HUDEP-2 (cell line): ENCODE measurements around the gene RHOF.

Source experiments
- DNase-seq, 76 experiments: peaks; one replicate each; lab custom pipeline; 2025; ENCODE audit not compliant: unreplicated experiment in 76 of 76; lab: John Stamatoyannopoulos, UW

Gene RHOF

DNA sequence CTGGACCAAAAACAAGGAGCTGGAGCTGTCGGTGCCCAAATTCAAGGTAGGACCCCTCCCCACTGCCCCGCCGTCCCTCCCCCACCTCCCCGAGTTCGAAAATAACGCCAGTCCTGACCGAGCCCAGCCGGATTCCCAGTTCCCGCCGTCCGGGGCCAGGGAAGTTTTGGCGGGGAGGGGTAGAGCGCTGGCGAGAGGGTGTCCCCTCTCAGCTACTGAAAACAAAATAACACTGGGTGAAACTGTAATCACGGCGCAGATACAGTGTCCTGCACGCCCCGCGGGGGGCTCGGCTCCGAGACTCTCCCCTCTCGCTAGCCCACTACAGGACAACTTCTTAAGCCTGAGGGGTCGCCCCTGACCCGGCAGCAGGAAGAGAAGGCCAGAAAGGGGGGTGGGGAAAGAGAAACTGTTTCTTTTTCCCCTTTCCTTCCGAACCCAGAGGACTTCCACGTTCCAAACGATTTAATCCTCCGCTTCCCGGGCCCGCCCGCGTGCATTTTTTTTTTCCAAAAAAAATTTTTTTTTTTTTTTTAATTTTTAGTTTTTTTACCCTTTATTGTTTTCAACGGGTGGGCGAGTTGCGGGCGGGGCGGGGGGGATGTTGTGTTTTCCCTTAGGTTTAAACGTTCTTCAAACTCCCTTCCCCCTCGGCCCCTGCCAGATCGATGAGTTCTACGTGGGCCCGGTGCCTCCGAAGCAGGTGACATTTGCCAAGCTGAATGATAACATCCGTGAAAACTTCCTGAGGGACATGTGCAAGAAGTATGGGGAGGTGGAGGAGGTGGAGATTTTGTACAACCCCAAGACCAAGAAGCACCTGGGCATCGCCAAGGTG, 11.9 kb upstream of the RHOF start:
- DNase-seq, result peak in 4 of 76 experiments; percentile 10 to 46 (median 14)

DNA sequence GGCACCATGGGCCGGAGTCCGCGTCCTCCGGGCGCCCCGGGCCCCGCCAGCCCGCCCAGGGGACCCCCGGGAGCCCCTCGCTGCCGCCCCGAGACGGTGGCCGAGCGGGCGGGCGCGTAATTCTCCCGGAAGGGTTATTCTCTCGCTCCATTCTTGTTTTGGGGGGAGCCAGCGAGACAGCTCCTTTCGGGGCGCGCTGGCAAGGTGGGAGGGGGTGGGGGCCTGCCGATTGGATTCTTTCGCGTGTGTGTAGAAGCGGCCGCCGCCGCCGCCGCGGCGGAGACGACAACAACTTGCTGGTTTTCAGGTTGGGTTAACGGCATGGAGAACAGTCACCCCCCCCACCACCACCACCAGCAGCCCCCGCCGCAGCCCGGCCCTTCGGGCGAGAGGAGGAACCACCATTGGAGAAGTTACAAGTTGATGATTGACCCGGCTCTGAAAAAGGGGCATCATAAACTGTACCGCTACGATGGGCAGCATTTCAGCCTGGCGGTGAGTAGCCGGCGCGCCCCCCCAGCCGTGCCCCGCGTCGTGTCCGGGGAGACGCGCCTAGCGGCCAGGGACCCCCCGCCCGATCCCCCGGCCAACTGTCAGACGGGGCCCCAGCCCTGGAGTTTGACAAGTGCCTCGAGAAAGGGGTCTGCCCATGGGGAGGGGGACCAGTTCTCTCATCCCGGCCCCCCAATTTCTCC, 11.1 kb upstream of the RHOF start:
- DNase-seq, result peak in 15 of 76 experiments; percentile 9 to 36 (median 20)

DNA sequence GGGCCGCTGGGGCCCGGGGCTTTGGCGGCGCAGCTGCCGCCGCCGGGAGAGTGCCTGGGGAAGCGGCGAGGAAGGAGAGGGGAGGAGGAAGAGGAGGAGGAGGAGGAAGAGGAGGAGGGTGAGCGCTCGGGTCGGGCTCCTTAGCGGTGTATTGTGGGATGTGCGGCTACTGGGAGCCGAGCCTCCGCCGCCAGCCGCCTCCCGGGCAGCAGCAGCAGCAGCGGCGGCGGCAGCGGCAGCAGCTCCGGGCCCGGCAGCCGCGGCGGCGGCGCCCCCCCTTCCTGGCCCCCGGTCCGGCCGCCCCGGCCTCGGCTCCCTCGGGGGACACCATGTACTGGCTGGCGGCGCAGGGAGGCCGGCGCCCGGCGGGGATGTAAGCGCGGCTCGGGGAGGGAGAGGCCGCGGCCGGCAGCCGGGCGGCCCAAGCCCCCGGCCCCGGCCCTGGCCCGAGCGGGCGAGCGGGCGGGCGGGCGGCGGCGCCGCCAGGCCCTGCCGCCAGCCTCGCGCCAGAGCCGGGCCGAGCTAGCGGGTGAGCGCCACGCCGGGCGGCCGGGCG, 10.5 kb upstream of the RHOF start, which contains the start of gene SETD1B:
Gene SETD1B (plus strand): TSS at position 149 of the 556 bp plus-strand sequence. CDS start 729 bp downstream, outside the sequence.
- peak in 65 of 76 experiments; percentile 10 to 75 (median 45) for DNase-seq

DNA sequence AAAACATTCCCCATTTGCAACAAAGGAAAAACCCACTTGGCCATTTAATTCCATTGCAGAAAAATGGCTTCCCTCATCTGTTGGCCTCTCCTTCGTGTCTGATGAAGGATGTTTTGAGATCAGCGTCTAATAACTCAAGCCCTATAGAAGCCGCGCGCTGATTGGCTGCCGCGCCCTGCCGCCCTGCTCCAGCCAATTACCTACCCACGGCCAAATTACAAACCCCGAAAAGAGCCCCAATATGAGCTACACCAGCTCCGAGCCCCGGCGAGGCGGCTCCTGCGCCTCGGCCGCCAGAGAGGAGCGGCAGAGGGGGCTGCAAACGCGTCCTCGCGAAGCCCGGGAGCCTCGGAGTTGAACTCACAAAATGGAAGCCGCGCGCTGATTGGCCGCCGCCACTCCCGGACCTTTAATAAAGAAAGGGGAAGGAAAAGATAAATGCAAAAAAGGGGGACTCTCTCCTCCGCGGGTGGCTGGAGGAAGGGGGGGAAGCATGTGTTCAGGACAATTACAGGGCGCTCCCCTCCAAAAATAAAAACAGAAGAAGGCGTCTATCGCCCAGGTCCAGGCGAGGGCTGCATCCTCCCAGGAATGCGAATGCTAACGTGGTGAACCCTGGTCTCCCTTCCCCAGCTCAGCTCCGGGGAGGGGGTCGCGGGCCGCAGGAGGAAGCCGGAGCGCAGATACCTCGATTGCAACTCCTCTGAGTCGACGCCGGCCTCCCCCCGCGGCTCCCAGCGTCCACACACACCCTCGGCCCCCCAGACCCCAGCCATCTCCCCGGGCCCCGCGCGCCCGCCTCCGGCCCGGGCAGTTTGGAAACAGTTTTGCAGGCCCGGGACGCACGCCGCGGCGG, 9.6 kb upstream of the RHOF start:
- DNase-seq, result peak; percentile 35 to 95 (median 86)

DNA sequence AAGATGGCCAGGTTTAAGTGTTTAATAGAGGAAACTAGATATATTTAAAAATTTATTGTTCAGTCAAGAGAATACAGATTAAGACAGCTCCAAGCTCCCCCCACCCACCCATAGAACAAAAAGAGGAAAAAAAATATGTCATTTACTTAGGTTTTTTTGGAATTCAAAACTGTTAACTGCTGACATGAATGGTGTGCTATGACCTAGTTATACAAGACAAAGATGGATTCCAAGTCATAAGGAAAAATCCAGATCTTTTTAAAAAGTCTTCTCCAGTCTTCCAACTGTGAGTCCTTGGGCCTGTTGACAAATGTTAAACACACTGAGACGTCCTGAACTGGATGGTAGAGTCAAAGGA, 9.0 kb upstream of the RHOF start:
- DNase-seq, result no peak

DNA sequence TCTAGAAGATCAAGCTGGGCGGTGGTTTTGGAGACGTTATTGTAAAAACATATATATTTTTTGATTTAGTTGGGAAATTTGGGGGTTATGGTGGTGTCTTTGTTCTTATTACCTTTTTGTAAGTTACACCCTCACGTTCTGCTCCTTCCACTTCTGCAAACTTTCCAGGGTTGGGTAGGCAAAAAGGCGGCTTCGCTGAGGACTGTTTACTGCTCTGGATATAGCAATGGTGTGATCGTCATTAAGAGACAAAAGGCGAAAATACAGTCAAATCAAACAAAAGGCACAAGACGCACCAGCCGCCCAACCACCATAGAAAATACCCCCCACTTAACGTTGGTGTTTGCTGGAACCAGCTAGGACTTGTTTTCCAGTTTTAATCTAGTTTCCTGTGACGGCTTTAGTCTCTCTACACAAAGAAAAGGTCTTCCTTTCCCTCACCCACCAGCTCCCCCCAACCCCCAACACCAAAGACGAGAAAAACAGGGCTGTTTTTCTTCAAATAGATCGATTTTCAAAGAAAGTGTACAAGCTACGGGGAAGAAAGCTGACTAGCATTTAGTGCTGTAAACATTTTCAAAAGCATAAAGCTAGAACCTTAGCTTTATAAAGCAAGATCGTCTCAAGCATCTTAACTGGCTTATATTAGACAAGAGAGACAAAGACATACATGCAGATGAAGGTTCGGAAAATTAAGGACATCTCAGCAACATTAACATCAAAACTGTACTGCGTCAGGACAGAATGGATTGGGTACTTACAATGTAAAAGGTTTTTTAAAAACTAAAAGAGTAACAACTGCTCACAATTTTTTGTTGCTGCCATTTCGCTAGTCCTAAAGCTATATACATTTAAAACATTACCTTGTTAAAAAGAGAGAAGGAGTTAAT, 8.4 kb upstream of the RHOF start:
- DNase-seq, result peak in 27 of 76 experiments; percentile 13 to 77 (median 39)

DNA sequence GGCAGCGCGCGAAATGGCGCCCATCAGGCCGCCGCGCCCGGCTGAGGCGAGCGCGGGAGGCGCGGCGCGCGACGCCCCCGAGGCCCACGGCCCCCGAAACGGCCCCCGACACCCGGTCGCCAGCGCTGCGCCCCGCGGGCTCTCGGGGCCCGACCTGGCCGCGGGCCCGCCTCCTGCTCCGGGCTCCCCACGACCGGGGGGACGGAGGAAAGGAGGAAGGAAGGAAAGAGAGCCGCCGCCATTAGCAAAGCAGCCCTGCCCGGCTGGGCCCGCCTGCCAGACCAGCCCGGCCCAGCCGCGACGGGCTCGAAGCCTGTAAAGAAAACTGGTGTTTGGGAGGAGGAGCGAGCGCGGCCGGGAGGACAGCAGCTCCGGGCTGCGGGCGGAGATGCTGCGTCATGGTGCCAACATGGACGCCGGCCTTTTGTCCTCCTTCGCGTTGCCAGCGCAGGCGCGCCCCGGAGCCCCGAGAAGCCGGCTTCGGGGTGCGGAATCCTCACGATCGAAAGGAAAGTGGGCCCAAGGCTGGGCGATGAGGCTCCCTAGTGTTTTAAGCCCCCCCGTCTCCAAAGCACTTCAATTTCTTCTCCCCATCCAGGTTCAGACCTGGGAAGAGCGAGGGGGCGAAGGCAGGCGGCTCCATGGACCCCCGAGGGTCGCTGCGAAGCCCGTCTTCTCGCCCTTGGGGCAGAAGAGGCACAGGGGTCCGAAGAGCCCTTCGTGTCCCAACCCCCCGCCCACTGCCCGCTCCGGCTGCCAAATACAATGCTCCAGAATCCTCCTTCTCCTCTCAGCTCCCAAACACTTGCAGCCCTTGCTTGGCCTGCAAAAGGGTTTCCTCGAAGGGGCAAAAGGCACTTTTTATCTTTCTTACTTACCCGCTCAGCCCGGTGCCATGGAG, 7.5 kb upstream of the RHOF start:
- peak in 62 of 76 experiments; percentile 7 to 75 (median 48) for DNase-seq

DNA sequence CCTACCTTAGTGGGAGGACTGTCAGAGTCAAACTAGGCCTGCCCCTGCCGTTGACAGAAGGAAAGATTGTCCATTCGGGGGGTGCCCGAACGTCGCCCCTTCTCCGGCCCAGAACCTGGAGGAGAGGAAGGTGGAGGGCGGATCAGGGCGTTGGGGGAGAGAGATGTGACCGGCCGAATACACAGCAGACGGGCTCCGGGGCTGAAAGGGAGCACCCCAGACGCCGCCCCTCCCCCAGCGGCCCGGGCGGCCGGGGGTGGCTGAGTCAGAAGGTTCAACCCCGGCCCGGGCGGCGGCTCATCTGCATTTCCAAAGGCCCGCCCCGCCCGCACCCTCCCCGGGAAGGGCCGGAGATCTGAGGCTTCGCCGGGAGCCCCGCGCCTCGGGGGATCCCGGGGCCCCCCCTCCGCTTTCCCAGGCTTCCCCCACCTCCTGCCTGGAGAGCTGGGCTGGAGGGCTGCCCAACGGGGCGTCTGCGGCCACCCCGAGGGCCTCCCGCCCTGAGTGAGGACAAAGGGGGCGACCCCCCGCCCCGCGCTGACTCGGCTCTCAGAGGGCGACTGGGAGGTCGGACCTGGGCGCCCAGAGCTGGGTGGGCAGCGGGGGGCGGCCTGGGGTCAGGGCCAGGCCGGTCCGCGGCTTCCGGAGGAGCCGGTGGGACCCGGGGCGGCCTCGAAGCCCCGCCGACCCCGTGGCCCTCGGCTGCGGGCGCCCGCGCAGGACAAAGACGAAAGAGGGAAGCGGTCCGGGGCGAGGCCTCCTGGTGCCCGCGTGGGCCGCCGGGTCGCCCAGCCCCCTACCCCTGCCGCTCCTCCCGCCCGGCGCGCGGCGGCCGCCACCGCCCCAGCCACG, 6.6 kb upstream of the RHOF start:
- peak in 74 of 76 experiments; percentile 21 to 89 (median 74) for DNase-seq

DNA sequence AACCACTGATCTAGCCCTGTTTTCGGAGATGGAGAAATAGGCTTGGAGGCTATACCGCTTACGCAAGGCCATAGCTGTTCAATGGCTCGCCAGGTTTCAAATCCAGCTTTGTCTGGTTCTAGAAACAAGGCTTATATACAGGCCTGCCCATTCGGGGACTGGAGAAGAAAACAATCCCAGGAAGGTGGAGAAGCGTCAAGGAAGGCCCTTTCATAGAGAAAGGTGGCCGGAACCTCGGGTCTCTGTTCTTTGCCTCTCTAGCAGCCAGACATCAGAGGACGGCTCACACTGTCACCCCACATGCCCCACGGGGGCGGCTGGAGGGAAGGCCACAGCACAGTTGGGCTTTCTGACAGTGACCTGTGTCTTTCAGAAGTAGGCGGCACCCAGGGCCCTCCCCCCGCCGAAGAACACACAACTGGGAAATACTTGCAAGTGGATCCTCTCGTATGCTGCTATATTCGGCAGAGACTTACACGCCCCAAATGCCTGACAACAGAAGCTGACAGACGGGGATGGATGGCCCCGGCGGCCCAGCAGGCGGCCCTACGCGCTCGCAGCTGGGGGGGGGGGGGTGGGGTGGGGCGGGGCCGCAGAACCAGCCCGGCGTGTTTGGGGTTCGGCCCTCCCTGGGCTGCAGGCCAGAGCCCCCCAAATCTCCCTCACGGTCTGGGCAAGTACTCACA, 5.8 kb upstream of the RHOF start:
- peak in 72 of 76 experiments; percentile 19 to 83 (median 58) for DNase-seq

DNA sequence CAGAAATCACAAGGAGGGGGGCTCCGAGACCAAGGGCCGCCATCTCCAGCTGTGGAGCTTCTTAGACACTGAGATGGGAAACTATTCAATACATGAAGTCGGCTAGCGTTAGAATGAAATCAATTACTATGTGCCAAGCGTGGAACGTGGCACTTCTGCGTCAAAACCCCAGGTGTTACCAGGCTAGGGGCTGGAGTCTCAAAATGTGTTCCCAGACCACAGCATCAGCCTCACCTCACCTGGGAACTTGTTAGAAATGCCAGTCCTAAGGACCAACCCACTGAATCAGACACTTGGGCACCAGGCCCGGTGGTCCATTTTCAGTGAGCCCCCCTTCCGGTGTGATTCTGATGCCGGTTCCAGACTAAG, 5.3 kb upstream of the RHOF start:
- no peak for DNase-seq

DNA sequence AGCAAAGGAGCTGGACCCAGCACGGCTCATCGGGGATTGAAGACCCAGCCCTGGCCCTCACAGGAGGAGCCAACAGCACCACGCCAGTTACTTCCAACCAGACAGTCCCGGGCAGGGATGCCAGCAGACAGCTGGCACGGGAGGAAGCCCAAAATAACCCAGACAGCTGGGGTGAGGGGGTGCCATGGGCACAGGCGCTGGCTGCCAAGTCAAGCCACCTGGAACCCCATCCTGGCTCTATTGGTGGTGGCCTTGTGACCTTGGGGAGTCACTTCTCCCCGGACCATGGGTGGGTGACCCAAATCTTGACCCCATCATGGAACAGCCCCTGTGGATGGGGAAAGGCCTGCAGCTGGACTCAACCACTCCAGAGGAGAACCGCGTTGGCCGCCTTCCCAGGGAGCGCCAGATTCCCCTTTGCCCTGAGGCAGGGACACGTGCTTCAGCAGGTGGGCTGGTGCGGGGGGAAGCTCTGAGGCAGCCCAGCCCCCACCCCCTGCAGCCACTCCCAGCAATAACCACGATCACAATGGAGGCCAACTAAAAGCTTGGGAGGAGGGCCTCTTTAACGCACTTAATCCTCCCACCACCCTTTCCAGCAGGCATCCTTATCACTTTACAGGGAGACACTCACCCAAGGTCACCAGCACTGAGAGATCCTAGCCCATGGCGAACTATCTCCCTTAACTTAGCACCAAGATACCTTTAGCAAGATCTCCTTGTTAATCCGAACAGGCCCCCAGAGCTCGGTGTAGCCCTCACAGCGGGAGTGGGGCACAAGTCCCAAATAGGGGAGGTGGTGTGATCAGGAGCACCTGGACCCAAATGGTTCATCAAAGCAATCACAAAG, 4.7 kb upstream of the RHOF start:
- DNase-seq, result peak in 39 of 76 experiments; percentile 12 to 61 (median 33)

DNA sequence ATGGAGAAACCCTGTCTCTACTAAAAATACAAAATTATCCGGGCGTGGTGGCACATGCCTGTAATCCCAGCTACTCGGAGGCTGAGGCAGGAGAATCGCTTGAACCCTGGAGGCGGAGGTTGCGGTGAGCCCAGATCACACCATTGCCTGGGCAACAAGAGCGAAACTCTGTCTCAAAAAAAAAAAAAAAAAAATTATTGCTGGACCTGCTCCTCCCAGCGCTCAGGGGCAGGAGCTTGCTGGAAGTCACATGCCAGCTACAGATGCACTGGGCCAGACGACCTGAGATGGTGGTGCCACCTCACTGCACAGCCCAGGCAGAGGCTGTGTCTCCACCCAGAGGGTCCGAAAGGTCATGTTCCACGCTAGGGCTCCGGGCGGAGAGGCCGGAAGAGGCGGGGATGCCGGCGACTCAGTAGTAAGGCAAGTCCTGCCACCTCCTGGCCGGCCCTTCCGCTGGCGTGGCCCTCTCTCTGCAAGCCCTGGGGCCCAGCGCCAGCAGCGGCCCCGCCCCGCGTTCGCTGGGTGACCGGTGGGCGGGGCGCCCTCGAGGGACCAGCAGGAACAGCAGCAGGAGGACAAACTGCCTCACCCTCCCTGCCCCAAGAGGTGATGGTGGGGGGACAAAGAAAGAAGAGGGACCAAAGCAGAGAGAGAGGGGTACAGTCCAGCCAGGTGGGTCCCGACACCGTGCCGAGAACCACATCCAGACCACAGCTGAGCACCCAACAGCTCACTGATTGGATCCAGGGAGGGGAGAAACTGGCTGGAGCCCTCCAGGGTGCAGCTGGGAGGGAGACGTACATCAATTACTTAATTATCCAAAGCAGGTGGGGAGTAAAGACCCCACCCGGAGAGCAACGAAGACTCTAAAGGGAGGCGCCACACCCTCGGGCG, 3.6 kb upstream of the RHOF start:
- peak in 74 of 76 experiments; percentile 44 to 94 (median 76) for DNase-seq

DNA sequence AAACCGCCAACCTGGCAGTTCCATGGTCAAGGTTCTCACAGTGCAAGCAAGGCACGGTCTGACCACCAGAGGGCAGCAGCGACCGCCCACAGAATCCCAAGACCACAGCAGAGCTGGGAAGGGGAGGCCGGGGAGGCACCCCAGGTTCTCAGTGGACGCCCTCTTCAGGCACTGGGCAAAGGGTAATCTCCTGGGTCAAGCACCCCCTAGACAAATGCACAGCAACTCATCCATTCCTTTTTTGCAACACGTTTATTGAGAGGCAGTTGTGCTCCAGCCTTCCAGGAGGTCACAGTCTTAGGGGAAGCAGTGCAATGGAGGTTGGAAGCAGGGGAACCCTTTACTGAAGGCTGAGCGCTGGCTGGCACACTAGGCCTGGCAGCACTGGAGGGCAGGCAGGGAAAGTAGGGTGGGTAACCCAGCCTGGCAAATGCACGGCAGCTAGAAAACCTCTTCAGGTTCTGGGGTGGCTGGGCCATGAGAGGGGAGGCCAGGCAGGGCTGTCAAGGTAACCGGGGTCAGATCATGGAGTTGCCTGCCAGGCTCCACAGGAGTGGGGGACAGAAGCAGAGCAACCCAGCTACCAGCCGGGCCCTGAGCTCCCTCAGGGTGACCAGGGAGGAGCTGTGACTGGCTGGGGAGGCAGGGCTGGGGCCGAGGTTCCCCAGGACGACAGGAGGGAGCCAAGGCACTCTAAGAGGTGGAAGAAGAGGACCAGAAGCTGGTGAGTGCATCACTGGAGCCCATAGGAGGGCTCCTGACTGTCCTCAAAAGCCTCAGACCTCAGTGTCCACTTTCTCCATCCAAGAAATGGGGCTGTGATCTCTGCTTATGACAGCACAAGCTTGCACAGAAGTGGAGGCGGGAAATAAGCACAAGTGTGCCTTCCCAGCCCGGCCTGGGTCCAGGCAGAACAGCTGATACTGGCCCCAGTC, 1.8 kb upstream of the RHOF start:
- peak in 74 of 76 experiments; percentile 12 to 89 (median 69) for DNase-seq

DNA sequence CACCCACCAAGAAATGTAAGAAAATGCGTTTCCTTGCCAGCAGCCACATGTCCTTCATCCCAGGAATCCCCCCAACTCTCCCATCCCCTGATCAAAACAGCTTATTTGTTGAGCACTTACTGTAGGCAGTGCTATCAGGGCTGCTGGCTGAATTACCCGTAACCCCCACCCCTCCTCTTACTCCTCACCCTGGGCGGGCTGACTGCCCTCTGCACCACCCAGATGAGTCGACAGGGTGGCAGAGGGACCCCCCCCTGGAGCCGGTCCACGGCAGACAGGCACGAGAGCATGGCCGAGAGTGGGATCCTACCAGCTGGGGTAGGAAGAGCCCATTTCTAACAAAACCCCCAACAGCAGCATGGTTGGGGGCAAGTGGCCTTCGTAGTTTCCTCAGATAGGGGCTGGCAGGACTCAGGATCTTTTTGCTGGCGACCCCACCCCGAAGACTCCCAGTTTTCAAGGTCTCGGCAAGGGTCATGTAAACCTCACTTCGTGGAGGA, 1.1 kb upstream of the RHOF start:
- DNase-seq, result peak in 27 of 76 experiments; percentile 17 to 85 (median 59)
